ENCODE data around the gene AGPS. TPM values are rescaled to one million over a fixed set of nuclear protein-coding genes. Genes with fewer than 3 reads are reported as not detected.

The AGPS gene
- total and polyA plus RNA-seq, 3 donors from 2014 or later = 36.7 to 73.4 (median 55.7) TPM

- intact Hi-C loops (cut with DNase I; ENCODE audit: low total_unique reads) = no loop called here
- Histone ChIP-seq H3K36me3 (ENCODE audit: low read depth, missing control alignments) (no peaks in the 10 kb centered on the region), H3K9me3 (no peaks in the 10 kb centered on the region), H3K27ac (no peak overlapping the region), H3K4me1 (no peaks in the 10 kb centered on the region), H3K27me3 (no peaks in the 10 kb centered on the region), H3K4me3 (no peak overlapping the region)
- DNase-seq = no peak
- TF ChIP-seq, protein P1, sequence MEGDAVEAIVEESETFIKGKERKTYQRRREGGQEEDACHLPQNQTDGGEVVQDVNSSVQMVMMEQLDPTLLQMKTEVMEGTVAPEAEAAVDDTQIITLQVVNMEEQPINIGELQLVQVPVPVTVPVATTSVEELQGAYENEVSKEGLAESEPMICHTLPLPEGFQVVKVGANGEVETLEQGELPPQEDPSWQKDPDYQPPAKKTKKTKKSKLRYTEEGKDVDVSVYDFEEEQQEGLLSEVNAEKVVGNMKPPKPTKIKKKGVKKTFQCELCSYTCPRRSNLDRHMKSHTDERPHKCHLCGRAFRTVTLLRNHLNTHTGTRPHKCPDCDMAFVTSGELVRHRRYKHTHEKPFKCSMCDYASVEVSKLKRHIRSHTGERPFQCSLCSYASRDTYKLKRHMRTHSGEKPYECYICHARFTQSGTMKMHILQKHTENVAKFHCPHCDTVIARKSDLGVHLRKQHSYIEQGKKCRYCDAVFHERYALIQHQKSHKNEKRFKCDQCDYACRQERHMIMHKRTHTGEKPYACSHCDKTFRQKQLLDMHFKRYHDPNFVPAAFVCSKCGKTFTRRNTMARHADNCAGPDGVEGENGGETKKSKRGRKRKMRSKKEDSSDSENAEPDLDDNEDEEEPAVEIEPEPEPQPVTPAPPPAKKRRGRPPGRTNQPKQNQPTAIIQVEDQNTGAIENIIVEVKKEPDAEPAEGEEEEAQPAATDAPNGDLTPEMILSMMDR (IDR thresholded peaks at IDR 0.05) = no peak
- no peak for TF ChIP-seq POLR2A (IDR thresholded peaks at IDR 0.05)
- WGBS, 2 donors = 95 to 96% methylated on average over 2 of the region's 2 CpGs
These were observed 114.4 kb downstream of the AGPS start for GRCh38 chr2:177506998-177507397.

GRCh38 chr2:177516824-177517544 lies 124.4 kb downstream of the AGPS start:
- no peak for DNase-seq
- Histone ChIP-seq H3K9me3 (no peaks in the 10 kb centered on the region), H3K4me1 (peaks cover 15% of the 10 kb centered on the region), H3K4me3 (no peak overlapping the region), H3K27me3 (no peaks in the 10 kb centered on the region), H3K27ac (no peak overlapping the region), H3K36me3 (ENCODE audit: low read depth, missing control alignments) (no peaks in the 10 kb centered on the region)
- WGBS, 2 donors = 79 to 83% methylated on average over 4 of the region's 4 CpGs
- intact Hi-C loops (cut with DNase I; ENCODE audit: low total_unique reads) = no loop called here
- no peak for TF ChIP-seq POLR2A (IDR thresholded peaks at IDR 0.05)
- TF ChIP-seq, protein P1 (IDR thresholded peaks at IDR 0.05) = no peak

GRCh38 chr2:177518754-177519153 lies 126.2 kb downstream of the AGPS start:
- Histone ChIP-seq H3K27me3 (no peaks in the 10 kb centered on the region), H3K27ac (no peak overlapping the region), H3K36me3 (ENCODE audit: low read depth, missing control alignments) (no peaks in the 10 kb centered on the region), H3K4me3 (no peak overlapping the region), H3K9me3 (no peaks in the 10 kb centered on the region), H3K4me1 (peaks cover 15% of the 10 kb centered on the region)
- TF ChIP-seq, protein P1 (IDR thresholded peaks at IDR 0.05) = no peak
- no peak for TF ChIP-seq POLR2A (IDR thresholded peaks at IDR 0.05)
- no peak for DNase-seq
- WGBS, 2 donors = 93 to 98% methylated on average over 2 of the region's 2 CpGs
- intact Hi-C loops (cut with DNase I; ENCODE audit: low total_unique reads) = no loop called here

DNA sequence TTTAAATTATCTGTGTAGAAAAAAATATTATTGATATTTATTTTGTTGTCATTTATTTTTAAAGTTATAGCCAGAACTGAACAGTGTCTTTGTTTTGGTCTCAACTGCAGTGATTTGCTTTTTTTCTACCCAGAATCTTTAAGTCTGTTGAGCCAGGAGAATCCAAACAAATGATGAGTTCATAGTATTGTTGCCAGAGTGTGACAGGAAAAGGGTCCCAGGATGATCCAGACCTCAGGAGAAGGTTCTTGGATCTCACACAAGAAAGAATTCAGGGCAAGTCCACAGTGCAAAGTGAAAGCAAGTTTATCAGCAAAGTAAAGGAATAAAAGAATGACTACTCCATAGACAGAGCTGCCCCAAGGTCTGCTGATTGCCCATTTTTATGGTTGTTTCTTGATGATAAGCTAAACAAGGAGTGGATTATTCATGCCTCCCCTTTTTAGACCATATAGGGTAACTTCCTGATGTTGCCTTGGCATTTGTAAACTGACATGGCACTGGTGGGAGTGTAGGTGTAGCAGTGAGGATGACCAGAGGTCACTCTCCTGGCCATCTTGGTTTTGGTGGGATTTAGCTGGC lies 127.1 kb downstream of the AGPS start:
- H3K27ac ChIP-seq = no peak overlapping the region
- no peak for TF ChIP-seq POLR2A (IDR thresholded peaks at IDR 0.05)
- TF ChIP-seq, protein P1 (IDR thresholded peaks at IDR 0.05) = no peak
- no peak for DNase-seq
- H3K9me3 ChIP-seq = no peaks in the 10 kb centered on the region
- intact Hi-C loops (cut with DNase I; ENCODE audit: low total_unique reads) = no loop called here
- H3K27me3 ChIP-seq = no peaks in the 10 kb centered on the region
- H3K4me3 ChIP-seq = no peak overlapping the region
- H3K4me1 ChIP-seq = peaks cover 15% of the 10 kb centered on the region
- H3K36me3 ChIP-seq (ENCODE audit: low read depth, missing control alignments) = no peaks in the 10 kb centered on the region

DNA sequence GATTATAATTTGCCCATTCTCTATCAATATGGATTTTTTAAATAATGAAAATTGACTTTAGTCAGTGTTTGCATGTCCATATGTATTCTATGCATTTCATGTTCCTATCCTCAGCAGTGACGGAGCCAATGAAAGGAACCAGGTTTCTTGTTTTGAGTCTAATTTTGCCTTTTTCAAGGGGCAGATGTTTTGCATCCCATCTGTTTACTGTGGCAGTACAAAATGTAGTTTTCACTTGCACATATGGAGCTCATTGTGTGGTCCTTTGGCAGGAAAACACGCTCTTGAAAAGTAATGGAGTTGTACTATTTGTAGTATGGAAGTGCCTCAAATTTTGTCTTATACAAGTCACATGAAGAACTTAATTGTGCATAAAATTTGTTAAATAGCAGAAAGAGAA lies 127.8 kb downstream of the AGPS start:
- Histone ChIP-seq H3K4me3 (no peak overlapping the region), H3K27ac (no peak overlapping the region), H3K36me3 (ENCODE audit: low read depth, missing control alignments) (no peaks in the 10 kb centered on the region), H3K27me3 (no peaks in the 10 kb centered on the region), H3K9me3 (no peaks in the 10 kb centered on the region), H3K4me1 (peaks cover 15% of the 10 kb centered on the region)
- intact Hi-C loops (cut with DNase I; ENCODE audit: low total_unique reads) = no loop called here
- 68 to 78% methylated on average over 2 of the region's 2 CpGs for WGBS, 2 donors
- no peak for DNase-seq
- no peak for TF ChIP-seq POLR2A (IDR thresholded peaks at IDR 0.05)
- TF ChIP-seq, protein P1 (IDR thresholded peaks at IDR 0.05) = no peak
